Kidney (tissue), 14 donors: ENCODE data around the gene ZBTB22. TPM values are rescaled to one million over a fixed set of nuclear protein-coding genes. Genes with fewer than 3 reads are reported as not detected.

Source experiments
- DNase-seq, 5 donors: peaks; one replicate each; pipeline ENCODE4 v3.0.0-alpha.2; 2013 to 2020
- FAIRE-seq: peaks from 2 replicates; lab custom pipeline; 2012; peaks lifted over from hg19 to GRCh38; lab: Jason Lieb, UNC
- H3K27ac ChIP-seq, 2 donors: one replicate each; pipeline ENCODE4 v1.7.0; 2013; ENCODE audit warnings: low read depth in 2 of 2, low read length in 2 of 2, inconsistent platforms in 1 of 2
- H3K27me3 ChIP-seq: one replicate; pipeline ENCODE4 v1.7.1; 2013; ENCODE audit warnings: low read length, inconsistent platforms; ENCODE audit not compliant: control insufficient read depth, insufficient read depth
- H3K36me3 ChIP-seq, 3 donors: one replicate each; pipeline versions ENCODE4 v1.7.0 to v1.7.1; 2013; ENCODE audit warnings: low read length in 3 of 3, control low read depth in 1 of 3, inconsistent platforms in 1 of 3; ENCODE audit not compliant: insufficient read depth in 3 of 3, control insufficient read depth in 2 of 3
- H3K4me1 ChIP-seq, 3 donors: one replicate each; pipeline versions ENCODE4 v1.7.0 to v1.7.1; 2013; ENCODE audit warnings: low read length in 3 of 3, inconsistent platforms in 1 of 3, low read depth in 1 of 3; ENCODE audit not compliant: control insufficient read depth in 2 of 3, insufficient read depth in 2 of 3
- H3K4me3 ChIP-seq, 3 donors: one replicate each; pipeline versions ENCODE4 v1.7.0 to v1.8.1; 2013; ENCODE audit warnings: low read length in 3 of 3, control low read depth in 1 of 3, inconsistent platforms in 1 of 3
- H3K9ac ChIP-seq, 3 donors: one replicate each; pipeline versions ENCODE4 v1.7.0 to v1.7.1; 2013; ENCODE audit warnings: low read length in 3 of 3, control low read depth in 1 of 3, inconsistent platforms in 1 of 3
- H3K9me3 ChIP-seq, 3 donors: one replicate each; pipeline versions ENCODE4 v1.7.0 to v1.7.1; 2013; ENCODE audit warnings: low read length in 3 of 3, control low read depth in 1 of 3, inconsistent platforms in 1 of 3; ENCODE audit not compliant: control insufficient read depth in 2 of 3, insufficient read depth in 1 of 3
- intact Hi-C: fragments of 100-400 bp; cut with DNase I; formaldehyde crosslinking; loops from one replicate; pipeline ENCODE4 v1.11.1; 2022
- polyA plus RNA-seq: library from polyadenylated mRNA; stranded (reverse); fragments of 350-450 nt; fragmentation: Illumina TruSeq; extraction: RNeasy Lipid Tissue Mini Kit (QIAGEN cat#74804); gene quantifications from one replicate; pipeline ENCODE4 v1.2.3, GENCODE V29; 2014; ENCODE audit warnings: low read depth, low replicate concordance; ENCODE audit not compliant: insufficient read depth
- total RNA-seq: library from RNA; stranded (reverse); fragmentation: NEBNext Ultra II Directional; extraction: Animal tissue kit (Norgen Biotek cat#: 25700); gene quantifications from one replicate; pipeline ENCODE4 v1.2.1, GENCODE V29; 2021
- TF ChIP-seq, protein P1 (sequence below): IDR thresholded peaks from 3 replicates; pipeline ENCODE4 v1.5.1; 2012; ENCODE audit warnings: mild to moderate bottlenecking, moderate library complexity, borderline replicate concordance; ENCODE audit not compliant: insufficient read depth; ENCODE audit errors: extremely low read depth
- donor health status: control.
- donor health status: control.
- donor health status: control.
- donor health status: control.
- donor health status: control.
- donor health status: DM: yes; HTN: yes; CAD: no.
- donor health status: Normal renal cell carcinoma (clear cell type).

Gene ZBTB22
- total and polyA plus RNA-seq, 2 donors from 2014 or later = 16.3 to 22.9 TPM

DNA sequence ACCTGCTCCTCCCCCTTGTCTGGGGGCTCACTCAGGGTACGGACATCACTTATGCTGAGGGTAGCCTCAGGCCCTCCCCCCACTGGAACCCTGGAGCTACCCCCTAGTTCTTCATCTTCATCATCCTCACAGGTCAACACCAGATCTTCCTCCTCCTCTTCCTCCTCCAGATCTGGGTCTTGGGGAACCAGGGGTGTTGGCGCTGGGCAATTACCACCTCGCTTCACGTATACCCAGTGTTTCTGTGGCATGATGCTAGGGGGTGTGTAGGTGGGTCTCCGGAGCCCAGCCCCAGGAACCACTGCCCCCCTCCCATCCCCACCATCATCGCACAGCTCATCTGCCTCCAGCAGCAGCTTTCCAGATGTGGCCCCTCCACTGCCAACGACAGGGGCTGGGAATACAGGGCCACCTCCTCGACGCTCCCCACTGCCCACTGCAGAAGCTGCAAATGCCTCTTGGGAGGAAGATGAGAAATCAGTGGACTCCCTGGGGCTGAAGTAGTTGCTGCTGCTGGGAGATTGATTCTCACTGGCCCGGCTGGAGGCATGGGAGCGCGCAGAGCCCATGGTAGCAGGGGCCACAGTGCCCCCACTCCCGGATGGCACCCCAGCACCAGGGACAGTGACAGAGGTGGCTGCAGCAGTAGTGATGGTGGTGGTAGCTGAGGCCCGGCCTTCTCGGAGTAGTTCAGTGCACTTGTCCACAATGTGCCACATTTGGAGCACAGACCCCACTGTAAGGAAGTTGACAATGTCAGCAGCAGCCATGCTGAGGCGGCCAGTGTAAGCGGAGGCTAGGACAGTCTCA, 1.5 kb downstream of the ZBTB22 start:
- TF ChIP-seq, protein P1, sequence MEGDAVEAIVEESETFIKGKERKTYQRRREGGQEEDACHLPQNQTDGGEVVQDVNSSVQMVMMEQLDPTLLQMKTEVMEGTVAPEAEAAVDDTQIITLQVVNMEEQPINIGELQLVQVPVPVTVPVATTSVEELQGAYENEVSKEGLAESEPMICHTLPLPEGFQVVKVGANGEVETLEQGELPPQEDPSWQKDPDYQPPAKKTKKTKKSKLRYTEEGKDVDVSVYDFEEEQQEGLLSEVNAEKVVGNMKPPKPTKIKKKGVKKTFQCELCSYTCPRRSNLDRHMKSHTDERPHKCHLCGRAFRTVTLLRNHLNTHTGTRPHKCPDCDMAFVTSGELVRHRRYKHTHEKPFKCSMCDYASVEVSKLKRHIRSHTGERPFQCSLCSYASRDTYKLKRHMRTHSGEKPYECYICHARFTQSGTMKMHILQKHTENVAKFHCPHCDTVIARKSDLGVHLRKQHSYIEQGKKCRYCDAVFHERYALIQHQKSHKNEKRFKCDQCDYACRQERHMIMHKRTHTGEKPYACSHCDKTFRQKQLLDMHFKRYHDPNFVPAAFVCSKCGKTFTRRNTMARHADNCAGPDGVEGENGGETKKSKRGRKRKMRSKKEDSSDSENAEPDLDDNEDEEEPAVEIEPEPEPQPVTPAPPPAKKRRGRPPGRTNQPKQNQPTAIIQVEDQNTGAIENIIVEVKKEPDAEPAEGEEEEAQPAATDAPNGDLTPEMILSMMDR = no peak
- DNase-seq (peak in 2 of 5 donors; percentile 66 to 76), FAIRE-seq (no peak)
- H3K36me3 ChIP-seq = peaks cover 5 to 17% (median 11%) of the 10 kb centered on the region in 3 donors
- H3K9ac ChIP-seq = no peak overlapping the region
- intact Hi-C loops = no loop called here
- peaks cover 0 to 38% (median 12%) of the 10 kb centered on the region in 3 donors for H3K4me1 ChIP-seq
- no peaks in the 10 kb centered on the region for H3K9me3 ChIP-seq
- H3K27me3 ChIP-seq = no peaks in the 10 kb centered on the region
- H3K27ac ChIP-seq = no peak overlapping the region
- no peak overlapping the region for H3K4me3 ChIP-seq

DNA sequence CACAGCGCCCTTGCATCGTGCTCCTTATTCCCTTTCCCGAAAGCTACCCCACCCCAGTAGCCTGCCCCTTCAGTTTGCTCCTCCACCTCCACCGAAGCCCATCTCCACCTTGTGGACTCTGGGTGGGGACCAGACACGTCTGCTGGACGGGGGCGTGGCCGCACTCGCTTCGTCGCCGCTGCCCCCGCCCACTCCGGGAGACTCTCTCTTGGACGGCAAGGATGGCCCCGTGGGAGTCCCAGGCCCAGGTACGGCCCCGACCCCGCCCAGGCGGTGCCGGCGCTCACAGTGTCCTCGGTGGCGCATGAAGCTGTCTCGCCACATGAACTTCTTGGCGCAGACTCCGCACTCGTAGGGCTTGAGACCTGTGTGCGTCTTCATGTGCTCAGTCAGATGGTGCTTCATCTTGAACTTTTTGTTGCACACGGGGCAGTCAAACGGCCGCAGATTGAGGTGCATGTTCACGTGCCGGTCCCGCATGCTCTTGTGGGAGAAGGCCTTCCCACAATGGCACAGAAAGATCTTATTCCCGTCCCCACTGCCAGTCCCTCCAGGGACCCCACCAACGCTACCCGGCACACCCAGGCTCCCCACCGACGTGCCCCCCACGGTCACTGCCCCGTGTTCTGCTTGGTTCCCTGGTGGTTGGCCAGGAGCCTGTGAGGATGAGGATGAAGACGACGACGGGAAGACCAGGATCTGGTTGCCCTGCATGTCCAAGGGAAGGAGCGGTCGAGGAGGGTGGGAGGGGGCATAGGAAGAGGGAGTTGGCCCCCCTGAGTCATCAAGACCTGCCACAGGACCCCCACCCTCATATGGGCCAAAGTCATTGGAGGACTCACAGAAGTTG, 2.4 kb downstream of the ZBTB22 start:
- TF ChIP-seq, protein P1 = no peak
- no peaks in the 10 kb centered on the region for H3K9me3 ChIP-seq
- no peak for FAIRE-seq
- peaks cover 5 to 14% (median 11%) of the 10 kb centered on the region in 3 donors for H3K36me3 ChIP-seq
- intact Hi-C loops = no loop called here
- DNase-seq = peak in 2 of 5 donors; percentile 82 to 90
- peak overlapping the region; percentile 93 to 98 for H3K27ac ChIP-seq
- peak overlapping the region; percentile 70 to 96 (median 90) for H3K4me3 ChIP-seq
- no peaks in the 10 kb centered on the region for H3K27me3 ChIP-seq
- peak overlapping the region in 1 of 3 donors; percentile 94 for H3K9ac ChIP-seq
- peaks cover 0 to 35% (median 12%) of the 10 kb centered on the region in 3 donors for H3K4me1 ChIP-seq

DNA sequence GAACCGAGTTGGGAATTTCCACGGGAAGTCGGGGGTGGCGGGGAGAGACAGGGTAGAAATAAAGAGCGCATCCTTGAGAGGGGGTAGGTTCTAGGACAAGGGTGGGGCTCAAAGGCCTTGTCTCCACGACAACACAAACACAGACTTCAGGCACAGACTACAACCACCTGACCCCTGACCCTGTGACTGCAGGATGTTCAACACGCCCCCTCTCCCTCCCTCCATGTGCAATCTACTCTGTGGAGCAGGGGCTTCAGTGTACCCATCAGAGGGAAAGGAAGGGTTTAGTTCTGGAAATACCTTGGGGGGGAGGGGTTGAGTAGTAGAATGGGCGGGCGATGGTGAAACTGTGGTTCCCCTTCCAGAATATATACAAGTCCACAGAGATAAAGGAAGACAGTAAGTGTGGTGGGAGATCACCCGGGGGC, 3.0 kb downstream of the ZBTB22 start:
- DNase-seq (peak; percentile 66 to 92 (median 83)), FAIRE-seq (no peak)
- peaks cover 0 to 8% (median 4%) of the 10 kb centered on the region in 3 donors for H3K36me3 ChIP-seq
- H3K9ac ChIP-seq = peak overlapping the region; percentile 39 to 94 (median 55)
- no peaks in the 10 kb centered on the region for H3K27me3 ChIP-seq
- intact Hi-C loops = no loop called here
- no peaks in the 10 kb centered on the region for H3K9me3 ChIP-seq
- H3K4me1 ChIP-seq = peaks cover 0 to 35% (median 12%) of the 10 kb centered on the region in 3 donors
- peak overlapping the region; percentile 70 to 96 (median 90) for H3K4me3 ChIP-seq
- TF ChIP-seq, protein P1 = no peak
- peak overlapping the region; percentile 93 to 98 for H3K27ac ChIP-seq
